ENCODE measurements around the gene DHRS3. TPM values are rescaled to one million over a fixed set of nuclear protein-coding genes. Genes with fewer than 3 reads are reported as not detected.
A peak's percentile ranks its signal among the peaks of the same experiment; 100 is the strongest.

The DHRS3 gene
- total and polyA plus RNA-seq, 2 of the 13 experiments (the other 11 are each of a cell fraction or from before 2014, with no cell fraction given): 48.5 to 90.5 TPM

- peak; percentile 54; the same call in 1 of the 2 replicates for TF ChIP-seq ZNF790 (CRISPR knock-in tag; IDR thresholded peaks at IDR 0.05; ENCODE audit: borderline replicate concordance)
- TF ChIP-seq ZNF282 (IDR thresholded peaks at IDR 0.05; ENCODE audit: partially characterized antibody): no peak
- no peak for TF ChIP-seq ZNF354B (CRISPR knock-in tag; IDR thresholded peaks at IDR 0.05)
- 0 out of 2 replicates have a peak, but pooled peaks have one; percentile 37 for TF ChIP-seq FOSL1 (CRISPR knock-in tag; IDR thresholded peaks at IDR 0.05; ENCODE audit: borderline replicate concordance)
- peak; percentile 51 for TF ChIP-seq AGO1 (IDR thresholded peaks at IDR 0.05; ENCODE audit: low read depth, low read length, poor library complexity, severe bottlenecking)
- no peak for TF ChIP-seq ZKSCAN8 (CRISPR knock-in tag; IDR thresholded peaks at IDR 0.05; ENCODE audit: borderline replicate concordance)
- no peak for TF ChIP-seq SOX6 (IDR thresholded peaks at IDR 0.05)
- peak; percentile 58 for TF ChIP-seq SOX6 (CRISPR knock-in tag; IDR thresholded peaks at IDR 0.05)
- TF ChIP-seq KDM3A (CRISPR knock-in tag; IDR thresholded peaks at IDR 0.05; ENCODE audit: low read depth): peak; percentile 50; the same call in 1 of the 2 replicates
- TF ChIP-seq SP5 (CRISPR knock-in tag; IDR thresholded peaks at IDR 0.05; ENCODE audit: borderline replicate concordance, low read depth): no peak
- TF ChIP-seq ZBTB4 (CRISPR knock-in tag; IDR thresholded peaks at IDR 0.05; ENCODE audit: borderline replicate concordance): no peak
- peak; percentile 71 for TF ChIP-seq RBM39 (IDR thresholded peaks at IDR 0.05; ENCODE audit: low read depth, low read length, poor library complexity, severe bottlenecking)
- peak; percentile 81 for TF ChIP-seq TAF1 (CRISPR knock-in tag; IDR thresholded peaks at IDR 0.05)
- no peak for TF ChIP-seq ZSCAN9 (CRISPR knock-in tag; IDR thresholded peaks at IDR 0.05; ENCODE audit: borderline replicate concordance)
- TF ChIP-seq PATZ1 (CRISPR knock-in tag; IDR thresholded peaks at IDR 0.05): peak; percentile 24; the same call in 1 of the 2 replicates
- TF ChIP-seq NR2F6 (IDR thresholded peaks at IDR 0.05): no peak
- TF ChIP-seq NR2F6 (CRISPR knock-in tag; IDR thresholded peaks at IDR 0.05): no peak
- TF ChIP-seq ZNF230 (CRISPR knock-in tag; IDR thresholded peaks at IDR 0.05): peak; percentile 51; the same call in 1 of the 2 replicates
- 0 out of 2 replicates have a peak, but pooled peaks have one; percentile 43 for TF ChIP-seq CERS6 (CRISPR knock-in tag; IDR thresholded peaks at IDR 0.05)
- TF ChIP-seq SOX5 (CRISPR knock-in tag; IDR thresholded peaks at IDR 0.05; ENCODE audit: borderline replicate concordance): peak; percentile 29; the same call in 1 of the 2 replicates
- TF ChIP-seq PAWR (CRISPR knock-in tag; IDR thresholded peaks at IDR 0.05; ENCODE audit: borderline replicate concordance): 0 out of 2 replicates have a peak, but pooled peaks have one; percentile 65
- TF ChIP-seq ZSCAN21 (CRISPR knock-in tag; IDR thresholded peaks at IDR 0.05; ENCODE audit: borderline replicate concordance): peak; percentile 32; the same call in 1 of the 2 replicates
- TF ChIP-seq, protein P1, sequence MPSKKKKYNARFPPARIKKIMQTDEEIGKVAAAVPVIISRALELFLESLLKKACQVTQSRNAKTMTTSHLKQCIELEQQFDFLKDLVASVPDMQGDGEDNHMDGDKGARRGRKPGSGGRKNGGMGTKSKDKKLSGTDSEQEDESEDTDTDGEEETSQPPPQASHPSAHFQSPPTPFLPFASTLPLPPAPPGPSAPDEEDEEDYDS (CRISPR knock-in tag; IDR thresholded peaks at IDR 0.05): peak; percentile 59; the same call in 1 of the 2 replicates
- no peak for TF ChIP-seq SIX1 (CRISPR knock-in tag; IDR thresholded peaks at IDR 0.05; ENCODE audit: borderline replicate concordance)
These were observed at the start of gene DHRS3 (continued) for GRCh38 chr1:12617901-12618660.
